ENCODE data around the gene DAP3. TPM values are rescaled to one million over a fixed set of nuclear protein-coding genes. Genes with fewer than 3 reads are reported as not detected.
A peak's percentile ranks its signal among the peaks of the same experiment; 100 is the strongest.

Gene DAP3
- total and polyA plus RNA-seq, 9 of the 15 experiments (the other 6 are each of a cell fraction or from before 2014, with no cell fraction given): 155 to 484 (median 298) TPM

DNA sequence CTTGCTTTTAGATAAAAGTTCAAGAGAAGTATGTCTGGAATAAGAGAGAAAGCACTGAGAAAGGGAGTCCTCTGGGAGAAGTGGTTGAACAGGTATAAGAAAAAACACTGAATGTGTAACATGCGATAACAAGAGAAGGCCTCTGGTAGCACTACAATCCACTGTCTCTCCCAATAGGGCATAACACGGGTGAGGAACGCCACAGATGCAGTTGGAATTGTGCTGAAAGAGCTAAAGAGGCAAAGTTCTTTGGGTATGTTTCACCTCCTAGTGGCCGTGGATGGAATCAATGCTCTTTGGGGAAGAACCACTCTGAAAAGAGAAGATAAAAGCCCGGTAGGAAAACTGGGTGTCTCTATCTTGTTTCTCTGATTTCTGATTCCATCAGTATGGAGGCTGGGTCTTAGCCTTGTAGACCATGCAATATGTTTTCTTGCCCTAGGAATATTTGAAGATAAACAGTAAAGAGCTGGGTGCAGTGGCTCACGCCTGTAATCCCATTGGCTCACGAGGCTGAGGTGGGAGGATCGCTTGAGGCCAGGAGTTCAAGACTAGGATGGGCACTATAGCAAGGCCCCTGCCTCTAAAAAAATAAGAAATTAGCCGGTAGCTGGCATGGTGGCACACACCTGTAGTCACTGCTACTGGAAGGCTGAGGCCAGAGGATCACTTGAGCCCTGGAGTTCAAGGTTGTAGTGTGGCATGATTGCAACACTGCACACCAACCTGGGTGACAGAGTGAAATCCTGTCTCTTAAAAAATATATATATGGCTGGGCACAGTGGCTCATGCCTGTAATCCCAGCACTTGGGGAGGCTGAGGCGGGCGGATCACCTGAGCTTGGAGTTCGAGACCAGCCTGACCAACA, 40.4 kb downstream of the DAP3 start (continued):
- TF ChIP-seq, protein P1, sequence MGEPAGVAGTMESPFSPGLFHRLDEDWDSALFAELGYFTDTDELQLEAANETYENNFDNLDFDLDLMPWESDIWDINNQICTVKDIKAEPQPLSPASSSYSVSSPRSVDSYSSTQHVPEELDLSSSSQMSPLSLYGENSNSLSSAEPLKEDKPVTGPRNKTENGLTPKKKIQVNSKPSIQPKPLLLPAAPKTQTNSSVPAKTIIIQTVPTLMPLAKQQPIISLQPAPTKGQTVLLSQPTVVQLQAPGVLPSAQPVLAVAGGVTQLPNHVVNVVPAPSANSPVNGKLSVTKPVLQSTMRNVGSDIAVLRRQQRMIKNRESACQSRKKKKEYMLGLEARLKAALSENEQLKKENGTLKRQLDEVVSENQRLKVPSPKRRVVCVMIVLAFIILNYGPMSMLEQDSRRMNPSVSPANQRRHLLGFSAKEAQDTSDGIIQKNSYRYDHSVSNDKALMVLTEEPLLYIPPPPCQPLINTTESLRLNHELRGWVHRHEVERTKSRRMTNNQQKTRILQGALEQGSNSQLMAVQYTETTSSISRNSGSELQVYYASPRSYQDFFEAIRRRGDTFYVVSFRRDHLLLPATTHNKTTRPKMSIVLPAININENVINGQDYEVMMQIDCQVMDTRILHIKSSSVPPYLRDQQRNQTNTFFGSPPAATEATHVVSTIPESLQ (CRISPR knock-in tag; IDR thresholded peaks at IDR 0.05): no peak
- 0 out of 2 replicates have a peak, but pooled peaks have one; percentile 12 for TF ChIP-seq C11orf30 (IDR thresholded peaks at IDR 0.05; ENCODE audit: low read depth)
- TF ChIP-seq SMAD2 (IDR thresholded peaks at IDR 0.05; ENCODE audit: low read depth, low read length): no peak
- no peak for TF ChIP-seq ARID2 (IDR thresholded peaks at IDR 0.05)
- no peak for TF ChIP-seq MEF2A (IDR thresholded peaks at IDR 0.05; ENCODE audit: control insufficient read depth, low read depth, low read length)
- no peak for TF ChIP-seq HEY1 (CRISPR knock-in tag; IDR thresholded peaks at IDR 0.05; ENCODE audit: borderline replicate concordance)
- no peak for TF ChIP-seq ZKSCAN1 (IDR thresholded peaks at IDR 0.05; ENCODE audit: low read depth, low read length)
- TF ChIP-seq TFAM (CRISPR knock-in tag; conservative IDR thresholded peaks at IDR 0.05): no peak
- no peak for TF ChIP-seq SMAD4 (CRISPR knock-in tag; conservative IDR thresholded peaks at IDR 0.05)
- TF ChIP-seq, protein P2, sequence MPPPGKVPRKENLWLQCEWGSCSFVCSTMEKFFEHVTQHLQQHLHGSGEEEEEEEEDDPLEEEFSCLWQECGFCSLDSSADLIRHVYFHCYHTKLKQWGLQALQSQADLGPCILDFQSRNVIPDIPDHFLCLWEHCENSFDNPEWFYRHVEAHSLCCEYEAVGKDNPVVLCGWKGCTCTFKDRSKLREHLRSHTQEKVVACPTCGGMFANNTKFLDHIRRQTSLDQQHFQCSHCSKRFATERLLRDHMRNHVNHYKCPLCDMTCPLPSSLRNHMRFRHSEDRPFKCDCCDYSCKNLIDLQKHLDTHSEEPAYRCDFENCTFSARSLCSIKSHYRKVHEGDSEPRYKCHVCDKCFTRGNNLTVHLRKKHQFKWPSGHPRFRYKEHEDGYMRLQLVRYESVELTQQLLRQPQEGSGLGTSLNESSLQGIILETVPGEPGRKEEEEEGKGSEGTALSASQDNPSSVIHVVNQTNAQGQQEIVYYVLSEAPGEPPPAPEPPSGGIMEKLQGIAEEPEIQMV (tag; conservative IDR thresholded peaks at IDR 0.05; ENCODE audit: low read depth): no peak
- no peak for TF ChIP-seq RAD51 (IDR thresholded peaks at IDR 0.05; ENCODE audit: borderline replicate concordance, low read depth)
- TF ChIP-seq, protein P3, sequence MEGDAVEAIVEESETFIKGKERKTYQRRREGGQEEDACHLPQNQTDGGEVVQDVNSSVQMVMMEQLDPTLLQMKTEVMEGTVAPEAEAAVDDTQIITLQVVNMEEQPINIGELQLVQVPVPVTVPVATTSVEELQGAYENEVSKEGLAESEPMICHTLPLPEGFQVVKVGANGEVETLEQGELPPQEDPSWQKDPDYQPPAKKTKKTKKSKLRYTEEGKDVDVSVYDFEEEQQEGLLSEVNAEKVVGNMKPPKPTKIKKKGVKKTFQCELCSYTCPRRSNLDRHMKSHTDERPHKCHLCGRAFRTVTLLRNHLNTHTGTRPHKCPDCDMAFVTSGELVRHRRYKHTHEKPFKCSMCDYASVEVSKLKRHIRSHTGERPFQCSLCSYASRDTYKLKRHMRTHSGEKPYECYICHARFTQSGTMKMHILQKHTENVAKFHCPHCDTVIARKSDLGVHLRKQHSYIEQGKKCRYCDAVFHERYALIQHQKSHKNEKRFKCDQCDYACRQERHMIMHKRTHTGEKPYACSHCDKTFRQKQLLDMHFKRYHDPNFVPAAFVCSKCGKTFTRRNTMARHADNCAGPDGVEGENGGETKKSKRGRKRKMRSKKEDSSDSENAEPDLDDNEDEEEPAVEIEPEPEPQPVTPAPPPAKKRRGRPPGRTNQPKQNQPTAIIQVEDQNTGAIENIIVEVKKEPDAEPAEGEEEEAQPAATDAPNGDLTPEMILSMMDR (IDR thresholded peaks at IDR 0.05 in 2 of 3, conservative IDR thresholded peaks at IDR 0.05 in 1 of 3; ENCODE audit: insufficient read depth in 2 of 3, low read depth in 1 of 3, low read length in 3 of 3): peak; percentile 64 to 75 (median 69)
- TF ChIP-seq MAFK (IDR thresholded peaks at IDR 0.05; ENCODE audit: low read length): no peak
- TF ChIP-seq, protein P4, sequence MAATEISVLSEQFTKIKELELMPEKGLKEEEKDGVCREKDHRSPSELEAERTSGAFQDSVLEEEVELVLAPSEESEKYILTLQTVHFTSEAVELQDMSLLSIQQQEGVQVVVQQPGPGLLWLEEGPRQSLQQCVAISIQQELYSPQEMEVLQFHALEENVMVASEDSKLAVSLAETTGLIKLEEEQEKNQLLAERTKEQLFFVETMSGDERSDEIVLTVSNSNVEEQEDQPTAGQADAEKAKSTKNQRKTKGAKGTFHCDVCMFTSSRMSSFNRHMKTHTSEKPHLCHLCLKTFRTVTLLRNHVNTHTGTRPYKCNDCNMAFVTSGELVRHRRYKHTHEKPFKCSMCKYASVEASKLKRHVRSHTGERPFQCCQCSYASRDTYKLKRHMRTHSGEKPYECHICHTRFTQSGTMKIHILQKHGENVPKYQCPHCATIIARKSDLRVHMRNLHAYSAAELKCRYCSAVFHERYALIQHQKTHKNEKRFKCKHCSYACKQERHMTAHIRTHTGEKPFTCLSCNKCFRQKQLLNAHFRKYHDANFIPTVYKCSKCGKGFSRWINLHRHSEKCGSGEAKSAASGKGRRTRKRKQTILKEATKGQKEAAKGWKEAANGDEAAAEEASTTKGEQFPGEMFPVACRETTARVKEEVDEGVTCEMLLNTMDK (IDR thresholded peaks at IDR 0.05; ENCODE audit: borderline replicate concordance, insufficient read depth, low read depth, low read length, poor library complexity, severe bottlenecking): peak; percentile 34
- TF ChIP-seq RAD21 (CRISPR knock-in tag; conservative IDR thresholded peaks at IDR 0.05 in 1 of 2, IDR thresholded peaks at IDR 0.05 in 1 of 2): peak; percentile 51 to 72
- no peak for TF ChIP-seq GTF2F1 (IDR thresholded peaks at IDR 0.05; ENCODE audit: low read depth, low read length)
- no peak for TF ChIP-seq ZNF431 (CRISPR knock-in tag; IDR thresholded peaks at IDR 0.05)
